Mesenchymal stem cell (in vitro differentiated cells and primary cell): Measurements from ENCODE around the gene FAM219A.

ENCODE experiments used
- DNase-seq: peaks from one replicate; pipeline ENCODE4 v3.0.0-alpha.2; 2013
- H2AFZ ChIP-seq: one replicate; pipeline ENCODE4 v1.6.1; 2013; ENCODE audit warnings: low read depth, mild to moderate bottlenecking, control low read depth, inconsistent platforms, low read length, moderate library complexity
- H2AK5ac ChIP-seq: 2 replicates; pipeline ENCODE4 v1.6.1; 2013; ENCODE audit warnings: low read length, moderate library complexity, mild to moderate bottlenecking, inconsistent platforms; ENCODE audit not compliant: severe bottlenecking
- H2BK120ac ChIP-seq: one replicate; pipeline ENCODE4 v1.6.1; 2013; ENCODE audit warnings: low read depth, mild to moderate bottlenecking, inconsistent platforms, low read length, moderate library complexity
- H2BK12ac ChIP-seq, 2 experiments: one replicate each; pipeline ENCODE4 v1.6.1; 2013; ENCODE audit warnings: inconsistent platforms in 2 of 2, low read length in 2 of 2, mild to moderate bottlenecking in 2 of 2, moderate library complexity in 2 of 2, control low read depth in 1 of 2
- H2BK15ac ChIP-seq: one replicate; pipeline ENCODE4 v1.6.1; 2013; ENCODE audit warnings: mild to moderate bottlenecking, low read depth, inconsistent platforms; ENCODE audit not compliant: poor library complexity, severe bottlenecking
- H2BK5ac ChIP-seq: 2 replicates; pipeline ENCODE4 v1.6.1; 2013; ENCODE audit warnings: low read depth, mild to moderate bottlenecking, low read length, control low read depth, inconsistent platforms; ENCODE audit not compliant: poor library complexity, severe bottlenecking
- H3K14ac ChIP-seq, 2 experiments: one replicate each; pipeline ENCODE4 v1.6.1; 2013; ENCODE audit warnings: inconsistent platforms in 2 of 2, low read length in 2 of 2, control low read depth in 1 of 2, mild to moderate bottlenecking in 1 of 2, moderate library complexity in 1 of 2
- H3K18ac ChIP-seq, 2 experiments: one replicate each; pipeline ENCODE4 v1.6.1; 2013; ENCODE audit warnings: inconsistent platforms in 2 of 2, low read length in 2 of 2, control low read depth in 1 of 2, low read depth in 1 of 2, mild to moderate bottlenecking in 1 of 2
- H3K23ac ChIP-seq, 2 experiments: one replicate each; pipeline ENCODE4 v1.6.1; 2013; ENCODE audit warnings: inconsistent platforms in 2 of 2, low read length in 2 of 2, mild to moderate bottlenecking in 2 of 2, moderate library complexity in 2 of 2, control low read depth in 1 of 2
- H3K27ac ChIP-seq: 2 replicates; pipeline ENCODE4 v1.5.1; 2013; ENCODE audit warnings: mild to moderate bottlenecking, moderate library complexity, low read length, control low read depth, inconsistent platforms; ENCODE audit not compliant: poor library complexity, severe bottlenecking
- H3K27me3 ChIP-seq, 2 experiments: 2 replicates each; pipeline versions ENCODE4 v1.6.1 to v1.7.0; 2013; ENCODE audit warnings: low read length in 2 of 2, mild to moderate bottlenecking in 2 of 2, moderate library complexity in 2 of 2, control low read depth in 1 of 2, inconsistent platforms in 1 of 2; ENCODE audit not compliant: control insufficient read depth in 1 of 2, insufficient read depth in 1 of 2
- H3K36me3 ChIP-seq, 2 experiments: 2 replicates each; pipeline versions ENCODE4 v1.6.1 to v1.7.0; 2013; ENCODE audit warnings: low read length in 2 of 2, control low read depth in 1 of 2, inconsistent platforms in 1 of 2, low read depth in 1 of 2, mild to moderate bottlenecking in 1 of 2; ENCODE audit not compliant: insufficient read depth in 2 of 2, control insufficient read depth in 1 of 2
- H3K4ac ChIP-seq, 2 experiments: one replicate each; pipeline ENCODE4 v1.6.1; 2013; ENCODE audit warnings: inconsistent platforms in 2 of 2, low read length in 2 of 2, mild to moderate bottlenecking in 2 of 2, moderate library complexity in 2 of 2, control low read depth in 1 of 2, low read depth in 1 of 2
- H3K4me1 ChIP-seq: 2 replicates; pipeline ENCODE4 v1.6.1; 2013; ENCODE audit warnings: low read depth, low read length, control low read depth; ENCODE audit not compliant: control insufficient read depth, insufficient read depth
- H3K4me2 ChIP-seq: 2 replicates; pipeline ENCODE4 v1.6.1; 2013; ENCODE audit warnings: low read length, mild to moderate bottlenecking, inconsistent platforms; ENCODE audit not compliant: poor library complexity, severe bottlenecking
- H3K4me3 ChIP-seq, 2 experiments: 2 replicates each; pipeline versions ENCODE4 v1.5.1 to v1.7.0; 2013; ENCODE audit warnings: low read length in 2 of 2, mild to moderate bottlenecking in 2 of 2, control low read depth in 1 of 2, low read depth in 1 of 2; ENCODE audit not compliant: insufficient read depth in 1 of 2
- H3K79me1 ChIP-seq: replicated peaks from 2 replicates; pipeline ENCODE4 v1.6.1; 2013; ENCODE audit warnings: mild to moderate bottlenecking, control low read depth, low read length, inconsistent platforms; ENCODE audit not compliant: poor library complexity, severe bottlenecking
- H3K9ac ChIP-seq: 2 replicates; pipeline ENCODE4 v1.7.0; 2013; ENCODE audit warnings: mild to moderate bottlenecking, low read length, moderate library complexity
- H3K9me3 ChIP-seq: 2 replicates; pipeline ENCODE4 v1.7.0; 2013; ENCODE audit warnings: mild to moderate bottlenecking, low read length; ENCODE audit not compliant: control insufficient read depth
- H4K8ac ChIP-seq: one replicate; pipeline ENCODE4 v1.6.1; 2013; ENCODE audit warnings: inconsistent platforms, mild to moderate bottlenecking, low read length, moderate library complexity
- H4K91ac ChIP-seq: one replicate; pipeline ENCODE4 v1.6.1; 2013; ENCODE audit warnings: mild to moderate bottlenecking, low read length, inconsistent platforms
- WGBS: methylation state at CpG from one replicate; pipeline ENCODE4 v1.1.7; 2013; ENCODE audit warnings: mixed read lengths; 5-methylcytosine and 5-hydroxymethylcytosine counted together

Gene FAM219A

DNA sequence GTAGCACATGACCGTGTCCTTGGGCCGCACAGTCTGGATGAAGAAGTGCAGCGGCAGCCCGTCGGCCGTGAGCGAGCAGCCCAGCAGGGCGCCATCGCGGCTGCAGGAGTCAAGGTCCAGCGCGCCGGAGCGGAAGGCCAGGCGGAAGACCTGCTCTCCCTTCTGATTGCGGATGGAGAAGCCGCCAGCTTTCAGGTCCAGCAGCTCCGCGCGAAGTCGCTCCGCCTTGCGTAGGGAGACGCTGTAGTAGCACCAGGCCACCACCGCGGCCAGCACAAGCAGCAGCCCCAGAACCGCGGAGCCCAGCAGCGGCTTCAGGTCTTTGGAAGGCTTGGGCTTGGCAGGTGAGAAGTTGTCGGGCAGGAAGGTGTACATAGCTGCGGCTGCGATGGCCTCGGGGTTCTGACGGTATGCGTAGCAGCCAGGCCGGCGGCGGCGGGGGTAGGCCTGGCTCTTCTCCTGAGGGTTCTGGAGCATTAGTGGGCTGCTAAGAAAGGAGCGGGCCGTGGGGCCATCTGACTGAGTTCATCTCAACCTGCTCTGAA is 85.8 kb downstream of the FAM219A start:
- H3K18ac ChIP-seq, result no peak overlapping the region
- peak overlapping the region; percentile 53 for H4K91ac ChIP-seq
- H3K9me3 ChIP-seq, result no peaks in the 10 kb centered on the region
- no peak overlapping the region for H3K4ac ChIP-seq
- H2BK5ac ChIP-seq, result no peak overlapping the region
- H3K27ac ChIP-seq, result no peak overlapping the region
- no peak overlapping the region for H2BK15ac ChIP-seq
- H3K27me3 ChIP-seq, result peaks cover 0 to 39% of the 10 kb centered on the region in 2 experiments
- H3K4me3 ChIP-seq, result no peak overlapping the region
- H2BK12ac ChIP-seq, result no peak overlapping the region
- H2AK5ac ChIP-seq, result no peak overlapping the region
- peak overlapping the region; percentile 6 for H4K8ac ChIP-seq
- 93% methylated on average over 41 of the region's 41 CpGs for WGBS
- no peak overlapping the region for H3K14ac ChIP-seq
- H3K4me1 ChIP-seq, result peaks cover 12% of the 10 kb centered on the region
- no peak overlapping the region for H3K9ac ChIP-seq
- no peaks in the 10 kb centered on the region for H3K79me1 ChIP-seq
- H2AFZ ChIP-seq, result no peak overlapping the region
- peaks cover 0 to 21% of the 10 kb centered on the region in 2 experiments for H3K36me3 ChIP-seq
- no peak overlapping the region for H3K4me2 ChIP-seq
- H2BK120ac ChIP-seq, result no peak overlapping the region
- no peak overlapping the region for H3K23ac ChIP-seq
- no peak for DNase-seq

DNA sequence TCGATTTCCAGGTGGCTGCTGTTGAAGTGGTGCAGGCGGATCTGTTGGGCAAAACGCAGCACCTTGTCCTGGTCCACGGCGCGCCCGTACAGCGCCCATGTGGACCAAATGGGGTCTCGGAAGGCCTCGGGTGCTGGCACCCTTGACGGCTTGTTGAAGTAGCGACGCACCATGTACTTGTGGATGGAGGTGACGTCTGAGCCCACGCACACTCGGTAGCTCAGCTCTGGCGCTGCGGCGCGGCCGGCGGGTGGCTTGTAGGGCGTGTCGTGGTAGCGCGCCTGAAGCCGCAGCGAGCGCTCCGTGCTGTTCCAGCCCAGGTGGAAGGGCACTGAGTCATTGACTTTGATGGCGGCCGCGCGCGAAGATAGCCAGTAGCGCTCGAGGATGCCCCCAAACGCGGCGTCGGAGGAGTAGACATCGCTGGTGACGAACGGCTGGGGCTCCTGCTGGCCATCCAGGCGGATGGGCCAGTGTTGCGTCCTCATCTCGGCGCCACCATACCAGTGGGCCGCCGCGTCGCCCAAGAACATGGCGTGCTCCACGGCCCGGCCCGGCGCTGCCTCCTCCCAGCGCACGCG is 86.4 kb downstream of the FAM219A start:
- peaks cover 0 to 39% of the 10 kb centered on the region in 2 experiments for H3K27me3 ChIP-seq
- peaks cover 7% of the 10 kb centered on the region for H3K4me1 ChIP-seq
- no peak overlapping the region for H2BK120ac ChIP-seq
- peak overlapping the region; percentile 53 for H4K91ac ChIP-seq
- H3K14ac ChIP-seq, result no peak overlapping the region
- no peak overlapping the region for H3K9ac ChIP-seq
- no peak overlapping the region for H2AFZ ChIP-seq
- H3K23ac ChIP-seq, result no peak overlapping the region
- H3K9me3 ChIP-seq, result no peaks in the 10 kb centered on the region
- DNase-seq, result no peak
- H2BK5ac ChIP-seq, result no peak overlapping the region
- WGBS, result 98% methylated on average over 60 of the region's 60 CpGs
- H3K18ac ChIP-seq, result no peak overlapping the region
- no peak overlapping the region for H3K27ac ChIP-seq
- no peak overlapping the region for H2AK5ac ChIP-seq
- H3K79me1 ChIP-seq, result no peaks in the 10 kb centered on the region
- H2BK12ac ChIP-seq, result no peak overlapping the region
- H3K4ac ChIP-seq, result no peak overlapping the region
- no peak overlapping the region for H3K4me3 ChIP-seq
- peak overlapping the region; percentile 6 for H4K8ac ChIP-seq
- H3K36me3 ChIP-seq, result peaks cover 0 to 21% of the 10 kb centered on the region in 2 experiments
- no peak overlapping the region for H3K4me2 ChIP-seq
- no peak overlapping the region for H2BK15ac ChIP-seq

DNA sequence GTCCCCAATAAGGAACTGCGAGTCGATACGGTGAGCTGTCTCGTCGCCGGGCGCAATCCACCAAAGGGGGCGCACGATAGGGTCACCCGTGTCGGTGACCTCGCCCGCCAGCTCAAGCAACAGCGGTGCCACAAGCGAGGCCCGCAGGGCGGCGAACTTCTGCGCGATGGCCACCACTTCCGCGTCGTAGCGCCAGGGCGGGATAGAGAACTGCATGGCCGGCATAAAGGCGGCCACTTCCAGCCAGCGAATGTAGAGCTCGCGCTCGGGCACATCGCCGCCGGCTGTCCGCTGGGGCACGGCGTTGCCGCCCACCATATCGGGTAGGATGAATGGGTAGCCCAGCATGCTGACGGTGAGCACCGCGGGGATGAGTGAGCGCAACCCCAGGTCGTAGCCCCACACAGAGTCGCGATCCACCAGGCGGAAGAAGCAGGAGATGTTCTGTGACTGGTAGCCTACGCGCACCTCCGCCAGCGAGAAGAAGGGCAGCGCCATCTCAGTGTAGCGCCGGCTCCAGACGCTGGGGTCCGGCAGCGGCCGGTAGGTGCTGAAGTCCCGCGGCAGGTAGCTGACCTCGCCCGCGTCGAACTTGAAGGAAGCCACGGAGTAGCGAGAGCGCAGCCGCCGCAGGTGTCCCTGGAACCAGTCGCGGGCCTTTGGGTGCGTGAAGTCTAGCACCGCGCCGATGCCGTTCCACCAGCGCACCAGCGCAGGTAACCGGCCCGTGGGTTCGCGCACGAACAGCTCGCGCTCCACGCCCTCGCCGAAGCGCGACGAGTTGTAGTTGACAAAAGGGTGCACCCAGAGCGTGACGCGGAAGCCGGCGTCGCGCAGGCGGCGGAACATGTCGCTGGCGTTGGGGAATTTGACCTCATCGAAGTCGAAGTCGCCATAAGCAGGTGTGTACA is 87.1 kb downstream of the FAM219A start:
- no peaks in the 10 kb centered on the region for H3K9me3 ChIP-seq
- H2AK5ac ChIP-seq, result no peak overlapping the region
- H4K91ac ChIP-seq, result peak overlapping the region; percentile 62
- no peak overlapping the region for H2BK5ac ChIP-seq
- H3K9ac ChIP-seq, result no peak overlapping the region
- no peak overlapping the region for H2AFZ ChIP-seq
- no peak overlapping the region for H3K4ac ChIP-seq
- no peak for DNase-seq
- H2BK120ac ChIP-seq, result no peak overlapping the region
- no peak overlapping the region for H3K27ac ChIP-seq
- no peak overlapping the region for H2BK15ac ChIP-seq
- peaks cover 0 to 21% of the 10 kb centered on the region in 2 experiments for H3K36me3 ChIP-seq
- H3K27me3 ChIP-seq, result peaks cover 0 to 37% of the 10 kb centered on the region in 2 experiments
- no peak overlapping the region for H2BK12ac ChIP-seq
- no peak overlapping the region for H3K18ac ChIP-seq
- H4K8ac ChIP-seq, result no peak overlapping the region
- no peak overlapping the region for H3K14ac ChIP-seq
- H3K23ac ChIP-seq, result no peak overlapping the region
- no peaks in the 10 kb centered on the region for H3K79me1 ChIP-seq
- H3K4me1 ChIP-seq, result peaks cover 3% of the 10 kb centered on the region
- no peak overlapping the region for H3K4me2 ChIP-seq
- peak overlapping the region; percentile 22 to 56 for H3K4me3 ChIP-seq
- WGBS, result 99% methylated on average over 105 of the region's 105 CpGs

DNA sequence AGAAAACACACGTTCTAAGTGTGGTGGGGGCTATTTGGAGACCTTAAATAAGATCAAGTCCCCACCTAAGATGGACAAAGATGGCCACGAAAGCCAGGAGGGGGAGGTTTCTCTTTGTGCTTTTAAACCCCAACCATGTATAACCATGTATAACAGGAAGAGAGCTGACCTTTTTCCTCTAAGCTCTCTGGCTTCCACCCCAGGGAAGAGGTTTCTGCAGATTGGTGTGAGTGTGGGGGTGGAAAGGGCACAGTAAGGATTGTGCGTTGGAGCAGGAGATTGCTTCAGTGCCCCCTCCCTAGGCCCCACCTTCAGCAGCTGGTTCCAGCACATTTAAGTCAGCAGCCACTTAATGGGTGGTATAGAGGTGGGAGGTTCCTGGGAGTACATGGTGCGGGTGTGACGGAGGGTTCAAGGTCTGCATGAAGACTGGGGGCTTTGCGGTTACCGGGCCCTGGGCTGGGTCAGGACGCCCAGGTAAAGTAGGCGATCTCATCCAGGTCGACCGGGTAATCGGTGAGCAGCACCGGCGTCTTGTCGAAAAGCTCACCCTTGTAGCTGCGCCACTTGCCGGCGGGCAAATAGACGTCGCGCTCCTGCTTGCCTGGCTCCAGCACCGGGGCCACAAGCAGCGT is 87.9 kb downstream of the FAM219A start:
- Histone ChIP-seq H2BK12ac (no peak overlapping the region), H2BK15ac (no peak overlapping the region), H3K27me3 (peaks cover 0 to 30% of the 10 kb centered on the region in 2 experiments), H3K9me3 (no peaks in the 10 kb centered on the region), H3K9ac (no peak overlapping the region), H3K23ac (peak overlapping the region in 1 of 2 experiments; percentile 20), H2BK120ac (no peak overlapping the region), H3K4ac (no peak overlapping the region), H2AFZ (no peak overlapping the region), H3K36me3 (peaks cover 0 to 21% of the 10 kb centered on the region in 2 experiments), H2BK5ac (no peak overlapping the region), H3K4me1 (no peaks in the 10 kb centered on the region), H3K27ac (no peak overlapping the region), H3K4me2 (no peak overlapping the region), H3K18ac (no peak overlapping the region), H3K14ac (no peak overlapping the region), H4K91ac (no peak overlapping the region), H2AK5ac (no peak overlapping the region), H3K4me3 (peak overlapping the region; percentile 22 to 56), H4K8ac (no peak overlapping the region), H3K79me1 (no peaks in the 10 kb centered on the region)
- no peak for DNase-seq
- 98% methylated on average over 21 of the region's 23 CpGs for WGBS
